Central memory CD8-positive, alpha-beta T cell (primary cell): ENCODE measurements around the gene OR2T29.
"Not testable (repeated sequence)": the region's sequence is repeated elsewhere in the genome, so short reads cannot be mapped to it uniquely, and the experiment has no call there.

Experiments
- ATAC-seq: fragments of 150-1000 bp; cut with Tn5 transposase; replicated peaks from 2 replicates; pipeline ENCODE4 v1.10.0; 2022; ENCODE audit warnings: mild to moderate bottlenecking, moderate FRiP score, moderate number of reproducible peaks; ENCODE audit not compliant: poor library complexity, severe bottlenecking; ENCODE audit errors: extremely low read depth
- DNase-seq, 2 donors: peaks; one replicate each; pipeline ENCODE4 v3.0.0; 2021; ENCODE audit warnings: low spot score in 2 of 2
- H3K27ac Mint-ChIP-seq: one replicate; pipeline ENCODE4 v1.8.0; 2022; ENCODE audit warnings: low read depth, mild to moderate bottlenecking, moderate library complexity, mixed read lengths
- H3K27me3 Mint-ChIP-seq: one replicate; pipeline ENCODE4 v1.8.0; 2022; ENCODE audit warnings: mixed read lengths
- H3K36me3 Mint-ChIP-seq: one replicate; pipeline ENCODE4 v1.8.0; 2022; ENCODE audit warnings: mild to moderate bottlenecking, moderate library complexity, mixed read lengths; ENCODE audit not compliant: insufficient read depth
- H3K4me1 Mint-ChIP-seq: one replicate; pipeline ENCODE4 v1.8.0; 2022; ENCODE audit warnings: mixed read lengths
- H3K4me3 Mint-ChIP-seq: one replicate; pipeline ENCODE4 v1.8.0; 2022; ENCODE audit warnings: mild to moderate bottlenecking, moderate library complexity, mixed read lengths
- H3K9me3 Mint-ChIP-seq: one replicate; pipeline ENCODE4 v1.8.0; 2022; ENCODE audit warnings: mixed read lengths

OR2T29 gene

DNA sequence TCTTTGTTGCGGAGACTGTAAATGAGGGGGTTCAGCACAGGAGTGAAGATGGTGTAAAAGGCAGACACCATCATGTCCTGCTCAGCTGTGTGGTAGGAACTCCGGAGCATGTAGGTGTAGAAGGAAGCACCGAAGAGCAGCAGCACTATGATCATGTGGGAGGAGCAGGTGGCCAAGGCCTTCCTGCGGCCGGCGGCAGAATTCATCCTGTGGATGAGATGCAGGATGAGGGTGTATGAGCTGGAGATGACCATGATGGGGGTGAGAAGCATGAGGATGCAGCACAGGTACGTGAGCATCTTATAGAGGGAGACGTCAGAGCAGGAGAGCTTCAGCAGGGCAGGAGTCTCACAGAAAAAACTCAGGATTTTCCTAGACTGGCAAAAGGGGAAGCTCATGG lies 11.3 kb upstream of the OR2T29 start:
- not testable (repeated sequence) for H3K4me1 Mint-ChIP-seq, H3K9me3 Mint-ChIP-seq, H3K36me3 Mint-ChIP-seq, H3K4me3 Mint-ChIP-seq, ATAC-seq, H3K27ac Mint-ChIP-seq, DNase-seq
- H3K27me3 Mint-ChIP-seq: peaks cover 34% of the 10 kb centered on the region

DNA sequence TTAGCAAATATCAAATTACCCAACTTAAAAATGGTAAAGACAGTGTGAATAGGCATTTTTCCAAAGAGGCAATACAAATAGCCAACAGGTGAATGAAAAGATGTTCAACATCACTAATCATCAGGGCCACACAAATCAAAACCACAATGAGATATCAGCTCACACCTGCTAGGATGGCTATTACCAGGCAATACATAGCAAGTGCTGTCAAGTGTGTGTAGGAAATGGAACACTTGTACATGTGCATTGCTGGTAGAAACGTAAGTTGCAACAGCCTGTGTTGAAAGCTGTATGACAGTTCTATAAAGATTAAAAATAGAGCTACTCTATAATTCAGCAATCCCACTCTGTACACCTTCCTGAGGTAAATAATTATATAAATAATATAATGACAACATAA lies 9.5 kb upstream of the OR2T29 start:
- ATAC-seq, H3K9me3 Mint-ChIP-seq: not testable (repeated sequence)

DNA sequence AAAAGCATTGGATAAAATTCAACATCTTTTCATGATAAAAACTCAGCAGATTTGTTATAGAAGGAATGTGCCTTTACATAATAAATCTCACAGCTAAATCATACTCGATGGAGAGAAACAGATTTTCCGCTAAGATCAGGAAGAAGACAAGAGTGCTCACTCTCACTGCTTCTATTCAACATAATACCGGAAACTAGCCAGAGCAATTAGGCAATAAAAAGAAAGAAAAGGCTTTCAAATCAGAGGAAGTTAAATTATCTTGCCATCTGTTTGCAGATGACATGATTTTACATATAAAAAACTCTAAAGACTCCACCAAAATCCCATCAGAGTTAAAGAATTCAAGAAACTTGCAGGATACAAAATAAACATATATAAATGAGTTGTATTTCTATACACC lies 8.2 kb upstream of the OR2T29 start:
- H3K36me3 Mint-ChIP-seq, ATAC-seq, H3K9me3 Mint-ChIP-seq, DNase-seq, H3K4me3 Mint-ChIP-seq, H3K27ac Mint-ChIP-seq, H3K4me1 Mint-ChIP-seq: not testable (repeated sequence)
- peaks cover 19% of the 10 kb centered on the region for H3K27me3 Mint-ChIP-seq

More for the DNA sequence above, 9.5 kb upstream of the OR2T29 start:
- H3K27me3 Mint-ChIP-seq: peaks cover 30% of the 10 kb centered on the region
- H3K36me3 Mint-ChIP-seq, H3K4me3 Mint-ChIP-seq, H3K4me1 Mint-ChIP-seq, DNase-seq, H3K27ac Mint-ChIP-seq: not testable (repeated sequence)

DNA sequence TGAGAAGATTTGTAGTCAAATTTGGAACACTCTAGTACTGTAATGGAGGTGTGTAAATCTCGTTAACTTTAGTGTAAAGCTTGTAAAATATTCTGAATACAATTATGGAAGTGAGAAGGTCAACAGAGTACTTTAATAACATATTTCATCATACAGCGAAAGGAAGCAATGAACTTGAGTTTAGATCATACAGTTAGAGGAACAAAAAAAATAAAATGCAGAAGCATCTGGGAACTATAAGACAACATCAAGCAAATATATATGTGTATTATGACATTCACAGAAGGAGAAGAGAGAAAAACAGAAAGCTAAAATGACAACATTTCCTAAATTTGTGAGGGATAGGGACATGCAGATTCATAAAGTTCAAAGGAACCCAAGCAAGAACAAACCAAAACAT lies 6.5 kb upstream of the OR2T29 start:
- Mint-ChIP-seq H3K4me1 (peaks cover 11% of the 10 kb centered on the region), H3K27me3 (peaks cover 11% of the 10 kb centered on the region)
- not testable (repeated sequence) for H3K36me3 Mint-ChIP-seq, H3K9me3 Mint-ChIP-seq, H3K4me3 Mint-ChIP-seq, DNase-seq, H3K27ac Mint-ChIP-seq, ATAC-seq

DNA sequence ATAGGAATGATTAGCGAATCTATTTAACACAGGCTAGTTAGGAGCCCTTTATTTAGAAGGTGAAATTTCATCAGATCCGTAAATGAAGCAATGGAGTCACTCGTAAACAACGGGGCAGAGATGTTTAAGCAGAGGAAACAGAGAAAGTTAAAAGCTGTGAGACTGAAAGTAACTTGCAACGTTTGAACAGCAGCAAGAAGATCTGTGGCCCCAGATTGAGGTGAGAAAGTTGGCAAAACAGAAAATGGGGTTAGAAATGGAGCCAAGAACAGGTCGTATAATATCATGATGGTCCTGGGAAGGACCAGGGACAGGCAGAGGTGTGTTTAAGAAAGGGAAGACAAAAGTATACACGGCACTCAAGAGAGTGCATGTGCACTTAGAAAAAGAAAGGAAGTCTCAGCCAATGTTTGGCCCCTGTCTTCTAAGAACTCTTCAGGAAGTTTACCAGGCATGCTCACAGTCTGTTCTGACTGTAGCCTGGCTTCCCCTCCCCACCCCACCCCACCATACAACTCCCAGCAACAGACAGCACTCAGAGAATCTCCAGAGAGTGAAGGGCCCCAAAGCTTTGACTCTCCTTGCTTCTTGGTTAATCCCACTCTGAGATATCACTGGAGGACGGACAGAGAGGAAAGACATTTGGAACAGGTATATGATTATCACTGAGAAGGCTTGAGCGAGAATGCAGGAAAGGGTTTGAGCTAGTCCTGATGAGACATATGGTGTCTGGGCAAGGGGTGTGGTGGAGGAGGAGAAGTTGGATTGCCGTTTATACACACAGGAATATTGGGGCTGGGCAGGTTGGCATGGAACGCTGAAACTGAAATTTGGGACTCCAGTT lies 3.2 kb upstream of the OR2T29 start:
- H3K27me3 Mint-ChIP-seq: peaks cover 11% of the 10 kb centered on the region
- peaks cover 11% of the 10 kb centered on the region for H3K4me1 Mint-ChIP-seq
- not testable (repeated sequence) for DNase-seq, H3K36me3 Mint-ChIP-seq, H3K9me3 Mint-ChIP-seq, ATAC-seq
- peak overlapping the region; percentile 64 for H3K4me3 Mint-ChIP-seq
- H3K27ac Mint-ChIP-seq: peak overlapping the region; percentile 14

DNA sequence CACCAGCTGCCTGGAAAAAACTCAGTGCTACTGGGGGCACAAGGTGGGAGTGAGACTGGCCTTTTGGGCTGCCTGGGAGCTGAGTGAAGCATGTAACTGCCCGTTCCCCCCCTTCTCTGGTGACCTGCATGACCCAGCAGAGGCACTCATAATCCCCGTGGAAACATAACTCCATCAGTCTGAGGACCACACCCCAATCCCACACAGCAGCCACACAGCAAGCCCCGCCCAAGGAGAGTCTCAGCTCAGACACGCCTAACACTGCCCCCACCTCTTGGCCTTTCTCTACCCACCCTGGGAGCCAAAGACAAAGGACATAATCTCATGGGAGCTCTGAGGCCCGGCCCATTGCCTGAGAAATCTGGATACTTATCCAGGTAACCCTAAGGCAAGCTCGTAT lies 11.5 kb downstream of the OR2T29 start:
- H3K4me1 Mint-ChIP-seq, H3K4me3 Mint-ChIP-seq, ATAC-seq, H3K27me3 Mint-ChIP-seq, DNase-seq, H3K36me3 Mint-ChIP-seq, H3K27ac Mint-ChIP-seq, H3K9me3 Mint-ChIP-seq: not testable (repeated sequence)

DNA sequence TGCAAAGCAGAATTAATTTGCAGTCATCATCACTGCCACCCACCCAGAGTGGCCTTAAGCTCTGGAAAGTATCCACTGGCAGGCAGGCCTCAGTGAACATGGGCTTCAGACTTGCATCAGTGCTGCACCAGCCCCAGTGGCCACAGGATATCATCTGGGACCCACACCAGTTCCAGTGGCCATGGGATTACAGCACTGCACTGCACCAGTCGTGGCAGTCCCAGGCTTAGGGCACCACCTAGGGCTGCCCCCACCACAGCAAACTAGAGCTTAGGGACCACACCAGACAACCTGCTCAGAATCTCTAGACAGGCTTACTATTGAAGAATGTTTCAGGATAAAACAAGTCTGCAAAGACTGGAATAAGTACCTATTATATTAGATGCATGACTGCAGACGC lies 15.2 kb downstream of the OR2T29 start:
- H3K27me3 Mint-ChIP-seq, DNase-seq, H3K27ac Mint-ChIP-seq, H3K4me3 Mint-ChIP-seq, H3K9me3 Mint-ChIP-seq, H3K36me3 Mint-ChIP-seq, ATAC-seq, H3K4me1 Mint-ChIP-seq: not testable (repeated sequence)

DNA sequence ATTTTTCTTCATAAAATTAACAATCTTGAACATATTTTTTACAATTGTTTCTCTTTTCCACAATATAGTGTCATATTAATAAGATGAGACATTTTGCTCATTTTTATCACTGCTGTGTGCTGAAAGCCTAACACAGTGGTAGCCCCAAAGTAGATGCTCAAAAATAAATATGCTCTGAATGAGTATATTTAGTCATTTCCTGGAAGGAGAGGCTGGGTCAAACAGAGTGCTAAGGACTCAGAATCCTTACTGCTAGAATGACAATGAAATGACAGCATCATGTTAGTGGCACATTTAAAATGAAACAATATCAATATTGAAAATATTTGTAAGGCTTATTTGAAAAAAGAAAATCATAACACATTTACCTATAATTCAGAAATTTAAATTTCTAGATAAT lies 25.1 kb downstream of the OR2T29 start:
- DNase-seq, H3K4me1 Mint-ChIP-seq, H3K4me3 Mint-ChIP-seq, H3K27ac Mint-ChIP-seq, H3K36me3 Mint-ChIP-seq, H3K27me3 Mint-ChIP-seq, H3K9me3 Mint-ChIP-seq, ATAC-seq: not testable (repeated sequence)

DNA sequence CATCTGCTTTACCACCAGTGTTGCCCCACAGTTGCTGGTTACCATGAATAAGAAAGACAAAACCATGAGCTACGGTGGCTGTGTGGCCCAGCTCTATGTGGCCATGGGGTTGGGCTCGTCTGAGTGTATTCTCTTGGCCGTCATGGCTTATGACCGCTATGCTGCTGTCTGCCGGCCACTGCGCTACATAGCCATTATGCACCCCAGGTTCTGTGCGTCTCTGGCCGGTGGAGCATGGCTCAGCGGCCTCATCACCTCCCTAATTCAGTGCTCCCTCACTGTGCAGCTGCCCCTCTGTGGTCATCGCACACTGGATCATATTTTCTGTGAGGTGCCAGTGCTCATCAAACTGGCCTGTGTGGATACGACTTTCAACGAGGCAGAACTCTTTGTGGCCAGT lies 40.7 kb downstream of the OR2T29 start:
- no peak for ATAC-seq

DNA sequence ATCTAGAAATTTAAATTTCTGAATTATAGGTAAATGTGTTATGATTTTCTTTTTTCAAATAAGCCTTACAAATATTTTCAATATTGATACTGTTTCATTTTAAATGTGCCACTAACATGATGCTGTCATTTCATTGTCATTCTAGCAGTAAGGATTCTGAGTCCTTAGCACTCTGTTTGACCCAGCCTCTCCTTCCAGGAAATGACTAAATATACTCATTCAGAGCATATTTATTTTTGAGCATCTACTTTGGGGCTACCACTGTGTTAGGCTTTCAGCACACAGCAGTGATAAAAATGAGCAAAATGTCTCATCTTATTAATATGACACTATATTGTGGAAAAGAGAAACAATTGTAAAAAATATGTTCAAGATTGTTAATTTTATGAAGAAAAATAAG lies 52.4 kb downstream of the OR2T29 start:
- not testable (repeated sequence) for H3K4me3 Mint-ChIP-seq, H3K4me1 Mint-ChIP-seq, H3K36me3 Mint-ChIP-seq, DNase-seq, ATAC-seq, H3K27ac Mint-ChIP-seq, H3K27me3 Mint-ChIP-seq, H3K9me3 Mint-ChIP-seq

More for the DNA sequence above, 40.7 kb downstream of the OR2T29 start:
- DNase-seq: no peak
- Mint-ChIP-seq H3K36me3 (no peaks in the 10 kb centered on the region), H3K4me3 (no peak overlapping the region), H3K27ac (no peak overlapping the region), H3K4me1 (no peaks in the 10 kb centered on the region), H3K27me3 (peaks cover 15% of the 10 kb centered on the region), H3K9me3 (no peaks in the 10 kb centered on the region)

DNA sequence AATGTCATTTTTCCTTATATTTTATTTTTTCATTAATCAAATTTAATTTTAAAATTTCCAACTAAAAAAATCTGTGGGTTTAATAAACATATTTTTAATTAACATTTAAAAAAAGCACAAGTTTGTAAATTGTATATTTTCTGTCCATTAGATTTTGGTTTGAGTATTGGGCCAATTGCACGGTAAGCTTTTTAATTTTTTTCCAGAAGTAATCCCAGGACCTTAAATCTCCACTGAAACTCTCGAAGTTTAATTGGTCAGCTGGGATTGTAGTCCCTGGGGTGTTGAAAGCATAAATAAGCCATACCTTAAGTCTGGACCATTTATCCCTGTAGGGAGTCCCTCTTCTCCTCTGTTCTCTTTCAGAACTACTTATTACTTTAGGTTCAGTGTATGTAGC lies 54.8 kb downstream of the OR2T29 start, which contains the start of gene OR2G6:
Gene OR2G6, plus strand, starts transcription at position 301 of the 400 bp plus-strand sequence. CDS start 13,574 bp downstream, outside the sequence.
- not testable (repeated sequence) for DNase-seq, ATAC-seq, H3K4me1 Mint-ChIP-seq, H3K36me3 Mint-ChIP-seq, H3K9me3 Mint-ChIP-seq, H3K27ac Mint-ChIP-seq, H3K4me3 Mint-ChIP-seq, H3K27me3 Mint-ChIP-seq
